ENCODE measurements around the gene FAM117A. TPM values are rescaled to one million over a fixed set of nuclear protein-coding genes. Genes with fewer than 3 reads are reported as not detected.

Gene FAM117A
- total RNA-seq, 6 donors from 2014 or later: 15.1 to 22.0 (median 18.2) TPM

- DNase-seq (peak in 1 of 2 donors; percentile 34), ATAC-seq (ENCODE audit: low FRiP score in 2 of 2) (no peak)
- 80 to 96% methylated on average over 8 to 10 of the region's 10 CpGs for WGBS, 2 donors
- Histone ChIP-seq H3K27ac (no peak overlapping the region), H3K4me1 (no peaks in the 10 kb centered on the region), H3K27me3 (no peaks in the 10 kb centered on the region), H3K4me3 (no peak overlapping the region), H3K36me3 (peaks cover 5 to 70% (median 37%) of the 10 kb centered on the region in 4 donors), H3K9me3 (no peaks in the 10 kb centered on the region)
- TF ChIP-seq POLR2AphosphoS5 (IDR thresholded peaks at IDR 0.05) (no peak), CTCF (IDR thresholded peaks at IDR 0.05) (no peak), EP300 (IDR thresholded peaks at IDR 0.05) (no peak)
These were observed 46.5 kb downstream of the FAM117A start for GRCh38 chr17:49717371-49717861.

DNA sequence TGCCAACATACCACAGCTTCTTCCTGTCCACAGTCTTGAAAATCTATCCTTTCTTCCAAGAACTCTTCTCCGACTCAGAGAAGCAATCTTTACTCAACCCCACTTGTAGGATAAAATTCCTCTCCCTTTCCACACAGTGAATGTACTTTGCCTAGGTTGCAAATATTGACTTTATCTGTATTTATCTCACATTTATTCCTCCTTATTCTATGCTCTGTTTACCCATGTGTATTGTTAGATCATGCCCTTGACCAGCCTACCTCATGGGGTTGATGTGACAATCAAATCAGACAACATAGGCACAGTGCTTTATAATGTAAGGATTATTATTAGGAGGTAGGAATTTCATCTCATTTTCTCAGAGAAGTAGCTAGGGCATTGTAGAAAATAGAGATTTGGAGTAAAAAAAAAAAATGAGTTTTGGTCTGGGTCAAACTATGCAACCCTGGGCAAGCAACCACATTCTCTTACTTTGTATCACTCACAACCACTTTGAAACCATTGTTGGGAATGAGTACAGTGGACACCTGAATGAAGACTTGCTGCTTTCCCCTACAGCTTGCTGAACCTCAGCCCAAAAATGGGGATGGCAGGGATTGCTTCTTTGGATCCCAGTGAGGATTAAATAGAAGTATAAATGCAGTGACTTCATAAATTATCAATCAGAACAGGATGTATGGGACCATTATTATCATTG lies 47.1 kb downstream of the FAM117A start:
- H3K27ac ChIP-seq: peak overlapping the region in 1 of 4 donors; percentile 55
- H3K9me3 ChIP-seq: no peaks in the 10 kb centered on the region
- DNase-seq: no peak
- no peaks in the 10 kb centered on the region for H3K27me3 ChIP-seq
- no peak overlapping the region for H3K4me3 ChIP-seq
- H3K4me1 ChIP-seq: no peaks in the 10 kb centered on the region
- peaks cover 5 to 70% (median 34%) of the 10 kb centered on the region in 4 donors for H3K36me3 ChIP-seq
- 67 to 70% methylated on average over 1 of the region's 1 CpG for WGBS, 2 donors
- ATAC-seq (ENCODE audit: low FRiP score in 2 of 2): no peak
- no peak for TF ChIP-seq EP300 (IDR thresholded peaks at IDR 0.05)
- TF ChIP-seq POLR2AphosphoS5 (IDR thresholded peaks at IDR 0.05): no peak
- no peak for TF ChIP-seq CTCF (IDR thresholded peaks at IDR 0.05)
- TF ChIP-seq POLR2A (IDR thresholded peaks at IDR 0.05): no peak

- ATAC-seq (ENCODE audit: low FRiP score in 2 of 2) (no peak), DNase-seq (no peak)
- H3K27ac ChIP-seq: peak overlapping the region in 3 of 4 donors; percentile 24 to 55 (median 48)
- no peaks in the 10 kb centered on the region for H3K4me1 ChIP-seq
- no peaks in the 10 kb centered on the region for H3K9me3 ChIP-seq
- no peak overlapping the region for H3K4me3 ChIP-seq
- no peaks in the 10 kb centered on the region for H3K27me3 ChIP-seq
- WGBS, 2 donors: 66 to 70% methylated on average over 9 of the region's 9 CpGs
- TF ChIP-seq EP300 (IDR thresholded peaks at IDR 0.05): no peak
- TF ChIP-seq POLR2AphosphoS5 (IDR thresholded peaks at IDR 0.05): no peak
- TF ChIP-seq POLR2A (IDR thresholded peaks at IDR 0.05): no peak
- no peak for TF ChIP-seq CTCF (IDR thresholded peaks at IDR 0.05)
- peaks cover 5 to 79% (median 36%) of the 10 kb centered on the region in 4 donors for H3K36me3 ChIP-seq
These were observed 48.1 kb downstream of the FAM117A start for GRCh38 chr17:49715717-49716279.

- TF ChIP-seq CTCF (IDR thresholded peaks at IDR 0.05): no peak
- no peak for TF ChIP-seq EP300 (IDR thresholded peaks at IDR 0.05)
- Histone ChIP-seq H3K27me3 (no peaks in the 10 kb centered on the region), H3K27ac (peak overlapping the region in 2 of 4 donors; percentile 24 to 55), H3K4me1 (no peaks in the 10 kb centered on the region), H3K9me3 (no peaks in the 10 kb centered on the region), H3K36me3 (peaks cover 5 to 82% (median 36%) of the 10 kb centered on the region in 4 donors), H3K4me3 (no peak overlapping the region)
- WGBS, 2 donors: 60 to 72% methylated on average over 4 of the region's 4 CpGs
- ATAC-seq (ENCODE audit: low FRiP score in 2 of 2) (no peak), DNase-seq (no peak)
These were observed 48.7 kb downstream of the FAM117A start for GRCh38 chr17:49715216-49715615.

Measured in upper lobe of left lung (tissue), 6 donors.